CD14-positive monocyte (primary cell): Measurements from ENCODE around the gene CUTA. TPM values are rescaled to one million over a fixed set of nuclear protein-coding genes. Genes with fewer than 3 reads are reported as not detected.

Experiments used
- DNase-seq, 3 donors: peaks; one replicate each; pipeline ENCODE4 v3.0.0-alpha.2; 2011 to 2022
- H2AFZ ChIP-seq: 2 replicates; pipeline ENCODE4 v1.6.0; 2012; ENCODE audit warnings: mild to moderate bottlenecking, low read depth, low read length, inconsistent platforms; ENCODE audit not compliant: insufficient read depth, poor library complexity, severe bottlenecking
- H3K27ac ChIP-seq, 2 donors: 1 replicate in 1 of 2; 2 replicates in 1 of 2; pipeline ENCODE4 v1.5.1; 2012 to 2013; ENCODE audit warnings: low read length in 2 of 2, control low read depth in 1 of 2, inconsistent platforms in 1 of 2, low read depth in 1 of 2, mild to moderate bottlenecking in 1 of 2
- H3K27me3 ChIP-seq, 2 donors: one replicate each; pipeline versions ENCODE4 v1.6.0 to v1.6.1; 2011 to 2013; ENCODE audit warnings: low read length in 2 of 2; ENCODE audit not compliant: control insufficient read depth in 2 of 2, insufficient read depth in 2 of 2
- H3K36me3 ChIP-seq, 2 donors: replicated peaks in 1 of 2; 1 replicate in 1 of 2; 2 replicates in 1 of 2; pipeline versions ENCODE4 v1.5.1 to v1.6.1; 2012 to 2013; ENCODE audit warnings: low read length in 2 of 2, control low read depth in 1 of 2, inconsistent platforms in 1 of 2, mild to moderate bottlenecking in 1 of 2; ENCODE audit not compliant: insufficient read depth in 2 of 2, control insufficient read depth in 1 of 2
- H3K4me1 ChIP-seq, 2 donors: 1 replicate in 1 of 2; 2 replicates in 1 of 2; pipeline versions ENCODE4 v1.5.1 to v1.6.1; 2012 to 2013; ENCODE audit warnings: low read length in 2 of 2, control low read depth in 1 of 2, inconsistent platforms in 1 of 2, mild to moderate bottlenecking in 1 of 2, moderate library complexity in 1 of 2; ENCODE audit not compliant: insufficient read depth in 2 of 2, control insufficient read depth in 1 of 2
- H3K4me2 ChIP-seq: replicated peaks from 2 replicates; pipeline ENCODE3; 2012; ENCODE audit warnings: low read length, moderate library complexity, mild to moderate bottlenecking; ENCODE audit not compliant: poor library complexity, severe bottlenecking; ENCODE audit errors: extremely low read depth
- H3K4me3 ChIP-seq, 3 experiments: fragments of 200-600 bp in 1 of 3; sonication (generic) in 1 of 3; replicated peaks in 1 of 3; 1 replicate in 2 of 3; 2 replicates in 1 of 3; pipeline ENCODE4 v1.5.1; 2011 to 2013; ENCODE audit warnings: low read length in 3 of 3, mild to moderate bottlenecking in 3 of 3, control low read depth in 2 of 3, low read depth in 2 of 3, inconsistent platforms in 1 of 3, moderate library complexity in 1 of 3
- H3K79me2 ChIP-seq: 2 replicates; pipeline ENCODE4 v1.6.0; 2012; ENCODE audit warnings: mild to moderate bottlenecking, control low read depth, inconsistent platforms, low read length, moderate library complexity; ENCODE audit not compliant: insufficient read depth
- H3K9ac ChIP-seq: 2 replicates; pipeline ENCODE4 v1.6.0; 2017; ENCODE audit warnings: low read length, mild to moderate bottlenecking; ENCODE audit not compliant: insufficient read depth, poor library complexity, severe bottlenecking
- H3K9me3 ChIP-seq, 2 donors: replicated peaks in 1 of 2; 1 replicate in 1 of 2; 2 replicates in 1 of 2; pipeline versions ENCODE4 v1.5.1 to v1.6.1; 2012 to 2013; ENCODE audit warnings: low read length in 2 of 2, control low read depth in 1 of 2; ENCODE audit not compliant: control insufficient read depth in 1 of 2, insufficient read depth in 1 of 2
- H4K20me1 ChIP-seq: 2 replicates; pipeline ENCODE4 v1.6.0; 2012; ENCODE audit warnings: mild to moderate bottlenecking, low read length, control low read depth, moderate library complexity; ENCODE audit not compliant: insufficient read depth
- H3K27ac Mint-ChIP-seq, 7 donors: one replicate each; pipeline ENCODE4 v1.8.0; 2020; ENCODE audit warnings: mild to moderate bottlenecking in 7 of 7, mixed read lengths in 7 of 7, moderate library complexity in 6 of 7, inconsistent platforms in 2 of 7
- H3K27me3 Mint-ChIP-seq, 3 donors: one replicate each; pipeline ENCODE4 v1.8.0; 2021 to 2022; ENCODE audit warnings: low read depth in 3 of 3, mild to moderate bottlenecking in 3 of 3, mixed read lengths in 3 of 3, moderate library complexity in 3 of 3, inconsistent platforms in 1 of 3
- H3K36me3 Mint-ChIP-seq, 2 donors: one replicate each; pipeline ENCODE4 v1.8.0; 2020; ENCODE audit warnings: mixed read lengths in 2 of 2, inconsistent platforms in 1 of 2, mild to moderate bottlenecking in 1 of 2
- H3K4me1 Mint-ChIP-seq: one replicate; pipeline ENCODE4 v1.8.0; 2020; ENCODE audit warnings: mild to moderate bottlenecking, mixed read lengths
- H3K4me3 Mint-ChIP-seq, 2 donors: one replicate each; pipeline ENCODE4 v1.8.0; 2020; ENCODE audit warnings: mild to moderate bottlenecking in 2 of 2, mixed read lengths in 2 of 2, moderate library complexity in 1 of 2
- H3K9me3 Mint-ChIP-seq, 7 donors: one replicate each; pipeline ENCODE4 v1.8.0; 2020 to 2022; ENCODE audit warnings: mixed read lengths in 7 of 7, mild to moderate bottlenecking in 6 of 7, moderate library complexity in 6 of 7, inconsistent platforms in 2 of 7
- CTCF ChIP-seq: fragments of 200-600 bp; IDR thresholded peaks from one replicate; pipeline ENCODE4 v1.8.0; 2022; ENCODE audit warnings: antibody characterized with exemption, mild to moderate bottlenecking
- WGBS: methylation state at CpG from one replicate; pipeline ENCODE4 v1.1.5; 2013; ENCODE audit warnings: missing lambda C conversion rate; ENCODE audit not compliant: insufficient coverage; 5-methylcytosine and 5-hydroxymethylcytosine counted together
- intact Hi-C, 2 donors: fragments of 100-400 bp; cut with micrococcal nuclease; formaldehyde crosslinking; loops; one replicate each; pipeline versions ENCODE4 v1.15.0 to v1.15.1; 2023
- polyA plus RNA-seq, 3 donors: library from polyadenylated mRNA; depleted of rRNA in 1 of 3; unstranded in 2 of 3; stranded (reverse) in 1 of 3; fragments of 300-500 nt in 2 of 3; fragments of >200 nt in 1 of 3; fragmentation: Illumina TruSeq in 2 of 3; gene quantifications; 1 replicate in 2 of 3; 2 replicates in 1 of 3; pipeline ENCODE4 v1.2.3, GENCODE V29; 2012 to 2021

Gene CUTA
- polyA plus RNA-seq, 3 donors: 137 to 160 (median 153) TPM

- Histone ChIP-seq H3K4me2 (no peak overlapping the region), H2AFZ (no peak overlapping the region), H3K36me3 (peaks cover 7 to 28% of the 10 kb centered on the region in 2 donors), H4K20me1 (no peaks in the 10 kb centered on the region), H3K9ac (no peak overlapping the region), H3K9me3 (no peaks in the 10 kb centered on the region), H3K27me3 (peaks cover 0 to 3% of the 10 kb centered on the region in 2 donors), H3K27ac (no peak overlapping the region), H3K79me2 (no peaks in the 10 kb centered on the region), H3K4me3 (no peak overlapping the region), H3K4me1 (peaks cover 23 to 30% of the 10 kb centered on the region in 2 donors)
- WGBS: no CpG with 5 or more reads among the region's 4 CpGs
- peaks cover 0 to 2% (median 0%) of the 10 kb centered on the region in 7 donors for H3K9me3 Mint-ChIP-seq
- peaks cover 38% of the 10 kb centered on the region for H3K4me1 Mint-ChIP-seq
- DNase-seq: no peak
- no peak for TF ChIP-seq CTCF
- intact Hi-C loops: no loop called here
- peaks cover 22 to 41% of the 10 kb centered on the region in 2 donors for H3K36me3 Mint-ChIP-seq
- peak overlapping the region in 2 of 7 donors; percentile 15 to 58 for H3K27ac Mint-ChIP-seq
- peaks cover 16% of the 10 kb centered on the region in 3 donors for H3K27me3 Mint-ChIP-seq
- H3K4me3 Mint-ChIP-seq: peak overlapping the region in 1 of 2 donors; percentile 24
These were observed 17.1 kb upstream of the CUTA start for GRCh38 chr6:33434961-33435360.

GRCh38 chr6:33433544-33434191, 15.8 kb upstream of the CUTA start:
- peaks cover 0 to 3% of the 10 kb centered on the region in 2 donors for H3K27me3 ChIP-seq
- H3K79me2 ChIP-seq: no peaks in the 10 kb centered on the region
- H4K20me1 ChIP-seq: no peaks in the 10 kb centered on the region
- Mint-ChIP-seq H3K36me3 (peaks cover 22 to 38% of the 10 kb centered on the region in 2 donors), H3K4me1 (peaks cover 48% of the 10 kb centered on the region), H3K27me3 (peaks cover 16 to 23% (median 18%) of the 10 kb centered on the region in 3 donors), H3K27ac (peak overlapping the region in 1 of 7 donors; percentile 45), H3K9me3 (peaks cover 0 to 2% (median 0%) of the 10 kb centered on the region in 7 donors), H3K4me3 (no peak overlapping the region)
- no peak overlapping the region for H3K9ac ChIP-seq
- no peaks in the 10 kb centered on the region for H3K9me3 ChIP-seq
- DNase-seq: peak in 1 of 3 donors; percentile 39
- no peak for TF ChIP-seq CTCF
- no peak overlapping the region for H3K4me3 ChIP-seq
- no peak overlapping the region for H2AFZ ChIP-seq
- intact Hi-C loops: no loop called here
- H3K27ac ChIP-seq: no peak overlapping the region
- peaks cover 7 to 26% of the 10 kb centered on the region in 2 donors for H3K36me3 ChIP-seq
- H3K4me2 ChIP-seq: no peak overlapping the region
- WGBS: 27% methylated on average over 9 of the region's 17 CpGs
- peaks cover 23 to 36% of the 10 kb centered on the region in 2 donors for H3K4me1 ChIP-seq
